TTC549 (cell line): ENCODE results near the gene LRMDA.

Experiments used
- FAIRE-seq: peaks from 2 replicates; lab custom pipeline; 2012; peaks lifted over from hg19 to GRCh38; lab: Jason Lieb, UNC

Gene LRMDA

DNA sequence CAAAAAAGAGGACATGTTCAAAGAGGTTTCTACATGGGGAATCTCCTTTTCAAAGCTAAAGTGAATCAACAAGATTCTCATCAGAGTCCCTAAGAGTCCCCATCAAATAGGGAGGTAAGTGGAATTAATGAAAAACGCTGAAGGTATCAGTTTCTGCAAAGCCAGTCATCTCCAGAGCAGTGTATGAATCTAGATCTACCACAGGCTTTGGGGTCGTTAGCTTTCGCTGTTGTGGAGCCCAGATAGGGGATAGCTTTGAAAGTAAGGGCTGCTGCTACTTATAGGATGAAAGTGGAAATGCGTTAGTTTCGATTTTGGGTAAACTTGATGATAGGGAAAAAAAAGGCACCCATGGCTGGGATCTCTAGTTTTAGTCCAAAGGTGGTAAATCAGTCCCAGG, 748.4 kb downstream of the LRMDA start:
- FAIRE-seq = no peak

- no peak for FAIRE-seq
Measured at GRCh38 chr10:76184647-76185046, 753.2 kb downstream of the LRMDA start.

GRCh38 chr10:76185471-76186301, 754.3 kb downstream of the LRMDA start:
- FAIRE-seq = no peak

GRCh38 chr10:76188216-76188615, 756.8 kb downstream of the LRMDA start:
- FAIRE-seq = no peak

GRCh38 chr10:76190634-76191270, 759.3 kb downstream of the LRMDA start:
- FAIRE-seq = no peak

DNA sequence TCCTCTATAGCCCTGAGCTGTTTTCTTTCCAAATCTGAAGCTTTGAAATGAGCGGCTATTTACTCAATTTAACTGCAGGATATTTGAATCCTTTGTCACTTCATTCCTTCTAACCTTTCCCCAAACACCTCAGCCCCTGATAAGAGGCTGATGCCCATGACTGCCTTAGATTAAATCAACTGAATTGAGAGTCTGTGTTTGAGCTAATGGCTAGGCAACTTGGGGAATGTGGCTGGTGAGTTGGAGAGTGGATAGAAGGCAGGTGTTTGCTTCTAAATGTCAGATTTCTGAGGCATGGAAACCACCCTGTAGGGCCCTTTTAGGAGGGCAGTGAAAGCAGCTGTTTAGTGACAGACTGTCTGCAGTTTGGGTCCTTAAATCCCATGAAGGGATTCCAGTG, 759.9 kb downstream of the LRMDA start:
- FAIRE-seq = no peak

DNA sequence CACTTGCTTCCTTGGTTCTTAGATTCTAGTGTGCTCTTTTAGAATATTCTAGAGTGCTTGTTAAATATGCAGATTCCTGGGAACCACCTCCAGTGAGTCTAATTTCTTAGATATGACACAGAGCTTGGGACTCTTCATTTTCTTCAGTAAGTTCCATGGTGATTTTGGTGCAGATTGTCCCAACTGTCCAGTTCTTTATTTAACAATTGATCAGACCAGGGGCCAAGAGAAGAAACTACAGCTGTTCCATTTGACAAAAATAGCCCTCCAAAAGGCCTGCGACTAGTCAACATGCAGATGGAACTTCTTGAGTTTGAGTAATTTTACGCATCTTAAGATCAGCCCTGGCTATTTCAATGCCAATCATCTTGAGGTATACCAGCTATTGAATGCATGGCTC, 760.7 kb downstream of the LRMDA start:
- no peak for FAIRE-seq

DNA sequence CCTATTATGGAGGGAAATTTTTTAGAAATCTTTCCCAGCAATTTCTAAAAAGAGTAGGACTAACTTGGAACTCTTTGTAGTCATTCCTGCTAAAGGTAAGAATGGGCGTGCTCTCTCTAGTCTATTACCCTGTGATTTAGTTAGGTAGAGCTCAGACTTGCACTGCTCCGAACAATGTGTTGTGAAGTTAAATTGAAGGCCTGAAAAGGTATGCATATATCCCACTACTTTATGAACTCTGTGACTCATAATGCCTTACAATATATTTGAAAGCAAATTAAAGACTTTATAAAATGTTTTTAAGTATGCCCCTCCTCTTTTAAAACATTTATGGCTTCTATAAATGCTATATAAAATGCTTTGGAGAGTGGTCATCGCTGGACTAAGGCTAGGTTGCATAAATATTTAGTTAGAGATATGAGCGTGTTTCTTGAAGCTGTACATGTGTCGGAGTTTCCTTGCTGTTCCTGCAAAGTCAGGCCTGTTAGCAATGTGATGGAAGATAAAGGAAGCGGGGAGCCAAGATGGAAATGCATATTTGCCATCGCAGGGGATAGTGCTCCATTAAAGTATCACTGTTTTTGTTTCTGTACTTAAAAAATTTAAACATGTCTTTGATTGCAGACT, 761.4 kb downstream of the LRMDA start:
- FAIRE-seq = no peak

- no peak for FAIRE-seq
Measured at GRCh38 chr10:76195654-76196390, 764.4 kb downstream of the LRMDA start.

- FAIRE-seq = no peak
Measured at GRCh38 chr10:76197293-76197692, 765.9 kb downstream of the LRMDA start.

- no peak for FAIRE-seq
Measured at GRCh38 chr10:76198287-76199035, 767.0 kb downstream of the LRMDA start.

GRCh38 chr10:76201962-76202361, 770.5 kb downstream of the LRMDA start:
- FAIRE-seq = no peak

DNA sequence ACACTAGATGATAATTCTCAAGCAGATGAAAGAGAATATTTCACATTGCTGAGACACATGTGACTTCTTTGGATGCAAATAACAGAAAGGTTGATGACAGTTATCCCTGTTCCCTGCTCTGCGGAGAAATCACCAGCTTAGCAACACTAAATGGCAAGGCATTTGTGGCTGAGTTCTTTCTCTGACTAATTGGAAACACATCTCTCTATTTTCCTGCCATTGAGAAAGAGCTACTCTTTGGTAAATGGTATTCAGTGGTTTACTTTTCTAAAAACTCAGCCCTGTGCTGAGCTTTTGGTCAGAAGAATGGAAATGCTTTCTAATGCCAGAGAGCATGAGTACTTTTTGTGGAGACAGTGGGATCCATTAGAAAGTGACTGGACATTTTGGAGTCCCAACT, 771.4 kb downstream of the LRMDA start:
- no peak for FAIRE-seq

DNA sequence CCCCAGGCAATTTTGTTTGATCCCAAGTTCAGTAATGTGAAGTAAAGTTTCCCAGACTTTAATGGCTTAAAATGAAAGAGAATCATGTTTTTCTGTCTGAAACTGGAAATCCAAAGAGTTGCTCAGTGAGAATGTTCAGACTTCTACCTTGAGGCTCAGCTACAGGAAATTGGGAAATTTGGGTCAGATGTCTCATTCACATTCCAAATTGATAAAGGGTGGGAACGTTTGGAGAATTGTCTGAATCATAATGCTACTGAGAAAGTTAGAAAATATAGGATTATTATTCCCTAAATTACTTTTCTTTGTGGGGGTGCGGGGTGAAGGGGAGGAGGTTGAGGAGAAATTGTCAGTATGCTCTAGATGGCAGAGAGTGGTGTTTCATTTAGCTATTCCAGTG, 773.9 kb downstream of the LRMDA start:
- FAIRE-seq = no peak

DNA sequence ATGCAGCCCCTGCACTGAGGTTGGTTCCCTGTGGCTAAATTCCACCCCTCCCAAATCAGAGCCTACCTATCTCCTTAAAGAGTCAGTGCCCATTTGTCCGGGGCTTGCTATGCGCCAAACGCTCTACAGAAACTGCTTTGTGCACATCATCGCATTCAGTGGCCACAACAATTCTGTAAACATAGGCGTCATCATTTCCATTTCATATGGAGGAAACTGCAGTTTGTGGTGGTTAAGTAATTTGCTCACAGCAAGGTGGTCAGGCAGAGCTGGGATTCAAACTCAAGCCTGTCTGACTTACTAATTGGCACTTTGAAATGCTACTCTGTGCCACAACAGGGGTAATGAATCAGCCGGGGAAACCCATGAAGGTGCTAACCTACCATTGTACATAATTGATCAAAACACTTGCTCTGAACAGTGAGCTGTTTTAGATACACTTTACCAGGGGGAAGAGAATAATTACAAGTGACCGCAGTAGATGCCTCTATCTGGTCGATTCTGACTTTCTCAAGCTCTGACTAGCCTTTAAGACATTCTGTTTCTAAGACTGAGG, 775.5 kb downstream of the LRMDA start:
- FAIRE-seq = no peak

GRCh38 chr10:76209135-76209534, 777.7 kb downstream of the LRMDA start:
- FAIRE-seq = no peak

DNA sequence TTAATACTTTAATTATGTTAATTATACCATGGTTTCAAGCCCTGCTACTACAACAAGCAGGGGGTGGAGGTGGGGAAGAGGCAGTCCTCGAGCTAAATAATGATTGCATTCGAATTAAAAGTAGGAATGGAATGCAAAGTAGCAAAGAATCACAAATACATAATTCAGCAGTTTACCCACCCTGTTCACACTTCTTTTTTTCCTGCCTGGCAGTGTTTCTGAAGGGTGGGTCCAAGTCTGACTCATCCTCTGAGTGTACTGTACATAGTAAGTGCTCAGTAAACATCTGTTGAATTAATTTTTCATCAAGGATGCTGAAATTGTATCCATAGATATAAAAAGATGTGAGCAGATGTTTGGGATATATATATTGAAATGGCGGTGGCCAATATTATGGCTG, 778.8 kb downstream of the LRMDA start:
- no peak for FAIRE-seq

GRCh38 chr10:76211691-76212090, 780.3 kb downstream of the LRMDA start:
- FAIRE-seq = no peak

GRCh38 chr10:76213876-76214275, 782.5 kb downstream of the LRMDA start:
- no peak for FAIRE-seq

GRCh38 chr10:76218035-76218434, 786.6 kb downstream of the LRMDA start:
- no peak for FAIRE-seq

GRCh38 chr10:76229341-76229740, 797.9 kb downstream of the LRMDA start:
- no peak for FAIRE-seq

DNA sequence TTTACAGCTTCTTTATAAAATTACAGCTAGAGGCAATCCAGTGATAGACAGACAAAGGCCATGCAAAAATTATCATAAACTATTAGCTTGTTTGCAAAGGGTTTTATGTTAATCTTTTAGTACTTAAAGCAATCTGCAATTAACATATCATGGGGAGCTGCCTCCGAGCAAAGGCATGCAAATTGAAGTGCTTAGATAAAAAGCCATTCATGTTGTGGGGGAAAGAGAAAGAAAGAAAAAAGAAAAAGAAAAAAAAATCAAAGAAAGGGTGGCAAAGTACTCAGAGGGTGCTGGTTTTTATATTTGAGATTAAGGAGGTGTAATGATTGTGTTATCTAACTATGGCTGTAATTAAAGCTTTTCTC, 799.5 kb downstream of the LRMDA start:
- FAIRE-seq = no peak
